ENCODE results near the gene ADAM10. TPM values are rescaled to one million over a fixed set of nuclear protein-coding genes. Genes with fewer than 3 reads are reported as not detected.

The ADAM10 gene
- total RNA-seq, 4 donors from 2014 or later = 20.1 to 42.5 (median 33.4) TPM

- intact Hi-C loops (cut with DNase I; ENCODE audit: low total_unique reads) = no loop called here
- no peaks in the 10 kb centered on the region for H3K36me3 ChIP-seq
- H3K27ac ChIP-seq = no peak overlapping the region
- H3K27me3 ChIP-seq = no peaks in the 10 kb centered on the region
- H3K4me3 ChIP-seq = no peak overlapping the region
- DNase-seq (no peak), ATAC-seq (no peak)
- peaks cover 12 to 14% of the 10 kb centered on the region in 2 donors for H3K4me1 ChIP-seq
- no peaks in the 10 kb centered on the region for H3K9me3 ChIP-seq
- TF ChIP-seq POLR2A (IDR thresholded peaks at IDR 0.05) = no peak
- TF ChIP-seq, protein P1, sequence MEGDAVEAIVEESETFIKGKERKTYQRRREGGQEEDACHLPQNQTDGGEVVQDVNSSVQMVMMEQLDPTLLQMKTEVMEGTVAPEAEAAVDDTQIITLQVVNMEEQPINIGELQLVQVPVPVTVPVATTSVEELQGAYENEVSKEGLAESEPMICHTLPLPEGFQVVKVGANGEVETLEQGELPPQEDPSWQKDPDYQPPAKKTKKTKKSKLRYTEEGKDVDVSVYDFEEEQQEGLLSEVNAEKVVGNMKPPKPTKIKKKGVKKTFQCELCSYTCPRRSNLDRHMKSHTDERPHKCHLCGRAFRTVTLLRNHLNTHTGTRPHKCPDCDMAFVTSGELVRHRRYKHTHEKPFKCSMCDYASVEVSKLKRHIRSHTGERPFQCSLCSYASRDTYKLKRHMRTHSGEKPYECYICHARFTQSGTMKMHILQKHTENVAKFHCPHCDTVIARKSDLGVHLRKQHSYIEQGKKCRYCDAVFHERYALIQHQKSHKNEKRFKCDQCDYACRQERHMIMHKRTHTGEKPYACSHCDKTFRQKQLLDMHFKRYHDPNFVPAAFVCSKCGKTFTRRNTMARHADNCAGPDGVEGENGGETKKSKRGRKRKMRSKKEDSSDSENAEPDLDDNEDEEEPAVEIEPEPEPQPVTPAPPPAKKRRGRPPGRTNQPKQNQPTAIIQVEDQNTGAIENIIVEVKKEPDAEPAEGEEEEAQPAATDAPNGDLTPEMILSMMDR (IDR thresholded peaks at IDR 0.05 in 4 of 5, conservative IDR thresholded peaks at IDR 0.05 in 1 of 5) = no peak
- in situ Hi-C loops (cut with MboI; ENCODE audit: low sequenced_read_pairs in 4 of 4) = no loop called here
These were observed 22.6 kb downstream of the ADAM10 start for GRCh38 chr15:58726867-58727266.

DNA sequence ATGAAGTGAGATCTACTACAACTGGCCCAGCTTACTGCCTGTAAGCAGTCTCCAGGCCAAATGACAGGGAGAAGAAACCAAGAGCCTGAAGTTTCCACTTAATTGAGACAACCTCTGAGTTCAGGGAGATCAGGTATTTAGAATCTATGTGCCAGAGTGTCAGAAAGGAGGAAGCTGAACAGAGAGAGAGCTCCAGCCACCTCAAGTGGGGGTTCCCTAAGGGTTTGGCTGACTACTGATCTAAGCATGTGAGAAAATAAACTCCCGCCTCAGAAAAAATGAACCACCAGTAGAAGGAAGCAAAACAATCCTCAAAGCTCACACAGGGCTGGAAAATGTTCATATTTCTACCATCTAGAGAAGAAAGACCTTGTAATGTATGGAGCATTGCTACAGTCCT lies 25.0 kb downstream of the ADAM10 start:
- ATAC-seq (no peak), DNase-seq (no peak)
- no peak overlapping the region for H3K4me3 ChIP-seq
- H3K27ac ChIP-seq = no peak overlapping the region
- H3K36me3 ChIP-seq = no peaks in the 10 kb centered on the region
- no peaks in the 10 kb centered on the region for H3K9me3 ChIP-seq
- H3K27me3 ChIP-seq = no peaks in the 10 kb centered on the region
- TF ChIP-seq, protein P1 (IDR thresholded peaks at IDR 0.05 in 4 of 5, conservative IDR thresholded peaks at IDR 0.05 in 1 of 5) = no peak
- no peak for TF ChIP-seq POLR2A (IDR thresholded peaks at IDR 0.05)
- peaks cover 3 to 11% of the 10 kb centered on the region in 2 donors for H3K4me1 ChIP-seq
- in situ Hi-C loops (cut with MboI; ENCODE audit: low sequenced_read_pairs in 4 of 4) = no loop called here
- intact Hi-C loops (cut with DNase I; ENCODE audit: low total_unique reads) = no loop called here

DNA sequence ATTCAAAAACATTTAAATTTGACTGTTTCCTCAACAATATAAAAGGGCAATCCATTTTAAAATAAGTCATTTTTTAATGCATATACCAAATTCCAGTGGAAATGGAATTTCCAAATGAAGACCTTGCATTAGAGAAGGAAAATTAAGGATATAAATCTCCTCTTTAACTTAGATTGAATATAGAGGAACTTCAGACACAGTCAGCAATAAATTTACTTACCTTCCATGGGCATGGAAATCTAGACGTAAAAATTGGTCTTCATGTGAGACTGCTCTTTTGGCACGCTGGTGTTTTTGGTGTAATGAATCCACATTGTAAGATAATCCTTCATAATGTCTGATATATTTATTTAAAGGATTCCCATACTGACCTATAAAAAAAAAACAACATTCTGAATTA lies 32.1 kb downstream of the ADAM10 start:
- H3K27me3 ChIP-seq = no peaks in the 10 kb centered on the region
- DNase-seq (no peak), ATAC-seq (no peak)
- peaks cover 3 to 6% of the 10 kb centered on the region in 2 donors for H3K36me3 ChIP-seq
- no peak overlapping the region for H3K4me3 ChIP-seq
- in situ Hi-C loops (cut with MboI; ENCODE audit: low sequenced_read_pairs in 4 of 4) = no loop called here
- H3K9me3 ChIP-seq = no peaks in the 10 kb centered on the region
- TF ChIP-seq, protein P1 (IDR thresholded peaks at IDR 0.05 in 4 of 5, conservative IDR thresholded peaks at IDR 0.05 in 1 of 5) = no peak
- no peak for TF ChIP-seq POLR2A (IDR thresholded peaks at IDR 0.05)
- intact Hi-C loops (cut with DNase I; ENCODE audit: low total_unique reads) = no loop called here
- peaks cover 0 to 6% of the 10 kb centered on the region in 2 donors for H3K4me1 ChIP-seq
- no peak overlapping the region for H3K27ac ChIP-seq

DNA sequence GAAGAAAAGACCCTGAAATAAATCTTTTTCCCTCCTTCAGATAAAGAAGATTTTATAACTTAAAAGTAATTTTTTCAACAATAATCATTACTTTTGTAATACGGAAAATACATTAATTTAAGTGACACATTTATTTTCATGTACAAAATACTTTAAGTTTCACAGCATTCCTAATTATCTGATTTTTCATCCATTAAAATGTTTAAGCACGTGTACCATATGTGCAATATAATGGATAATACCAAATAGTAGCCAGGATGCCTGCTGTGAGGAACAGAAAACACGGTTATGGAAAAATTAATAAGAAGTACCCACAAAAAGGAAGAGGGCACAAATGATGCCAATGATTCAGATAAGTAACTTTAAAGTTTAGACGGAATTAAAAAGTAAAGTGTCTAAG lies 33.5 kb downstream of the ADAM10 start:
- in situ Hi-C loops (cut with MboI; ENCODE audit: low sequenced_read_pairs in 4 of 4) = no loop called here
- ATAC-seq (no peak), DNase-seq (no peak)
- peaks cover 3 to 6% of the 10 kb centered on the region in 2 donors for H3K36me3 ChIP-seq
- intact Hi-C loops (cut with DNase I; ENCODE audit: low total_unique reads) = no loop called here
- H3K4me3 ChIP-seq = no peak overlapping the region
- no peak overlapping the region for H3K27ac ChIP-seq
- H3K9me3 ChIP-seq = no peaks in the 10 kb centered on the region
- no peaks in the 10 kb centered on the region for H3K27me3 ChIP-seq
- TF ChIP-seq, protein P1 (IDR thresholded peaks at IDR 0.05 in 4 of 5, conservative IDR thresholded peaks at IDR 0.05 in 1 of 5) = no peak
- TF ChIP-seq POLR2A (IDR thresholded peaks at IDR 0.05) = no peak
- peaks cover 0 to 3% of the 10 kb centered on the region in 2 donors for H3K4me1 ChIP-seq

GRCh38 chr15:58715266-58715917 lies 34.1 kb downstream of the ADAM10 start:
- Histone ChIP-seq H3K27ac (no peak overlapping the region), H3K9me3 (no peaks in the 10 kb centered on the region), H3K36me3 (peaks cover 3 to 6% of the 10 kb centered on the region in 2 donors), H3K4me3 (no peak overlapping the region), H3K27me3 (no peaks in the 10 kb centered on the region), H3K4me1 (no peaks in the 10 kb centered on the region)
- TF ChIP-seq POLR2A (IDR thresholded peaks at IDR 0.05) = no peak
- TF ChIP-seq, protein P1 (IDR thresholded peaks at IDR 0.05 in 4 of 5, conservative IDR thresholded peaks at IDR 0.05 in 1 of 5) = no peak
- intact Hi-C loops (cut with DNase I; ENCODE audit: low total_unique reads) = no loop called here
- no peak for ATAC-seq
- in situ Hi-C loops (cut with MboI; ENCODE audit: low sequenced_read_pairs in 4 of 4) = no loop called here
- no peak for DNase-seq
